HCT116 (cell line): ENCODE data around the gene EPSTI1. TPM values are rescaled to one million over a fixed set of nuclear protein-coding genes. Genes with fewer than 3 reads are reported as not detected.

Experiments used
- ATAC-seq: fragments of 200-7000 bp; cut with Tn5 transposase; 2 replicates; pipeline ENCODE4 v1.9.1; 2020; ENCODE audit warnings: mild to moderate bottlenecking, moderate library complexity
- BruUV-seq: library from RNA; stranded (reverse); fragments of 400-500 nt; replicated peaks from 2 replicates; lab custom pipeline; 2021; lab: Mats Ljungman, UMichigan
- CTCF ChIA-PET: fragments of 300-600 bp; sonication (Branson Sonifier 250); formaldehyde crosslinking; loops from one replicate; lab custom pipeline; 2021; ENCODE audit warnings: antibody characterized with exemption; lab: Charles Lee
- POLR2A ChIA-PET: fragments of 300-600, 350-600 bp; sonication (Branson Sonifier 250); formaldehyde crosslinking; loops from one replicate; lab custom pipeline; 2021; ENCODE audit warnings: antibody characterized with exemption; lab: Charles Lee
- RAD21 ChIA-PET, 2 experiments: fragments of 300-600 bp; sonication (Branson Sonifier 250); formaldehyde crosslinking; loops; one replicate each; lab custom pipeline; 2023; ENCODE audit warnings: low total read pairs in 2 of 2; ENCODE audit not compliant: uncharacterized antibody in 2 of 2, unreplicated experiment in 2 of 2, low non-redundant PET in 1 of 2; lab: Charles Lee
- DNase-seq: peaks from one replicate; pipeline ENCODE4 v3.0.0-alpha.2; 2010; ENCODE audit warnings: low read depth, low spot score
- H2AFZ ChIP-seq: fragments of 200-600 bp; shearing (Covaris generic), sonication (generic); 2 replicates; pipeline ENCODE4 v1.6.1; 2017; ENCODE audit warnings: low read depth, mixed run types, mixed read lengths, antibody characterized with exemption, low read length; ENCODE audit not compliant: poor library complexity, severe bottlenecking
- H3K27ac ChIP-seq: 2 replicates; pipeline ENCODE4 v1.5.1; 2012; ENCODE audit warnings: low read depth, low read length
- H3K27me3 ChIP-seq: fragments of 200-600 bp; sonication (generic); 2 replicates; pipeline ENCODE4 v1.6.1; 2016; ENCODE audit warnings: mixed run types, low read length, mixed read lengths; ENCODE audit not compliant: insufficient read depth
- H3K36me3 ChIP-seq, 2 experiments: fragments of 200-500 bp in 1 of 2; fragments of 200-600 bp in 1 of 2; sonication (Bioruptor generic) in 1 of 2; sonication (generic) in 1 of 2; 2 replicates each; pipeline versions ENCODE4 v1.5.1 to v1.6.1; 2014 to 2016; ENCODE audit warnings: low read length in 2 of 2, inconsistent platforms in 1 of 2, mixed read lengths in 1 of 2, mixed run types in 1 of 2; ENCODE audit not compliant: insufficient read depth in 2 of 2, control insufficient read depth in 1 of 2
- H3K4me1 ChIP-seq, 2 experiments: fragments of 200-600 bp in 1 of 2; sonication (generic) in 1 of 2; 2 replicates each; pipeline versions ENCODE4 v1.5.1 to v1.6.1; 2012 to 2017; ENCODE audit warnings: low read length in 2 of 2, inconsistent platforms in 1 of 2, mild to moderate bottlenecking in 1 of 2, mixed read lengths in 1 of 2, mixed run types in 1 of 2, moderate library complexity in 1 of 2; ENCODE audit not compliant: insufficient read depth in 2 of 2, control insufficient read depth in 1 of 2
- H3K4me2 ChIP-seq: fragments of 200-600 bp; sonication (generic); 2 replicates; pipeline ENCODE4 v1.6.1; 2017; ENCODE audit warnings: mixed run types, low read length, mixed read lengths
- H3K4me3 ChIP-seq, 2 experiments: fragments of 200-600 bp in 1 of 2; sonication (generic) in 1 of 2; replicated peaks in 1 of 2; 2 replicates each; pipeline ENCODE4 v1.5.1; 2011 to 2016; ENCODE audit warnings: low read length in 2 of 2, control low read depth in 1 of 2, low read depth in 1 of 2, mild to moderate bottlenecking in 1 of 2, mixed read lengths in 1 of 2, mixed run types in 1 of 2
- H3K79me2 ChIP-seq: fragments of 200-600 bp; sonication (generic); 2 replicates; pipeline ENCODE4 v1.6.1; 2017; ENCODE audit warnings: mild to moderate bottlenecking, mixed run types, low read length, moderate library complexity, mixed read lengths; ENCODE audit not compliant: insufficient read depth
- H3K9ac ChIP-seq: fragments of 200-600 bp; sonication (generic); 2 replicates; pipeline ENCODE4 v1.6.1; 2016; ENCODE audit warnings: low read length, mixed read lengths
- H3K9me2 ChIP-seq: fragments of 200-600 bp; sonication (generic), shearing (Covaris generic); 2 replicates; pipeline ENCODE4 v1.6.1; 2017; ENCODE audit warnings: mixed run types, mild to moderate bottlenecking, moderate library complexity; ENCODE audit not compliant: insufficient read depth
- H3K9me3 ChIP-seq, 2 experiments: fragments of 200-500 bp in 1 of 2; fragments of 200-600 bp in 1 of 2; sonication (Bioruptor generic) in 1 of 2; sonication (generic) in 1 of 2; 2 replicates each; pipeline ENCODE4 v1.6.1; 2014 to 2017; ENCODE audit warnings: low read length in 2 of 2, mixed read lengths in 2 of 2, inconsistent platforms in 1 of 2, low read depth in 1 of 2, mild to moderate bottlenecking in 1 of 2, mixed run types in 1 of 2, moderate library complexity in 1 of 2; ENCODE audit not compliant: control insufficient read depth in 1 of 2, insufficient read depth in 1 of 2
- H4K20me1 ChIP-seq: fragments of 200-600 bp; sonication (generic), shearing (Covaris generic); 2 replicates; pipeline ENCODE4 v1.6.1; 2017; ENCODE audit warnings: mixed run types, mild to moderate bottlenecking, moderate library complexity; ENCODE audit not compliant: insufficient read depth
- ATF3 ChIP-seq: IDR thresholded peaks from 2 replicates; pipeline ENCODE4 v1.6.1; 2012
- CBX3 ChIP-seq: IDR thresholded peaks from 2 replicates; pipeline ENCODE4 v1.6.1; 2012; ENCODE audit warnings: low read depth
- CEBPB ChIP-seq: IDR thresholded peaks from 2 replicates; pipeline ENCODE4 v1.6.1; 2012; ENCODE audit warnings: low read depth
- CTCF ChIP-seq, 3 experiments: fragments of 200-600 bp in 1 of 3; sonication (generic) in 1 of 3; IDR thresholded peaks in 2 of 3; conservative IDR thresholded peaks in 1 of 3; 2 replicates each; pipeline ENCODE4 v1.5.1; 2012 to 2017; ENCODE audit warnings: low read depth in 2 of 3, low read length in 2 of 3, antibody characterized with exemption in 1 of 3, borderline replicate concordance in 1 of 3, control low read depth in 1 of 3, mild to moderate bottlenecking in 1 of 3, mixed read lengths in 1 of 3, mixed run types in 1 of 3, moderate library complexity in 1 of 3; ENCODE audit not compliant: insufficient read depth in 1 of 3
- EGR1 ChIP-seq: IDR thresholded peaks from 2 replicates; pipeline ENCODE4 v1.6.1; 2012; ENCODE audit warnings: low read depth
- ELF1 ChIP-seq: IDR thresholded peaks from 2 replicates; pipeline ENCODE4 v1.6.1; 2012; ENCODE audit warnings: low read depth, borderline replicate concordance
- EZH2 ChIP-seq: fragments of 200-600 bp; sonication (generic); IDR thresholded peaks from 2 replicates; pipeline ENCODE4 v1.6.1; 2017; ENCODE audit warnings: antibody characterized with exemption, mixed run types
- EZH2phosphoT487 ChIP-seq: fragments of 200-600 bp; IDR thresholded peaks from 2 replicates; pipeline ENCODE4 v1.6.1; 2018; ENCODE audit warnings: antibody characterized with exemption, borderline replicate concordance
- FOSL1 ChIP-seq: IDR thresholded peaks from 2 replicates; pipeline ENCODE4 v1.6.1; 2012; ENCODE audit warnings: low read depth
- JUND ChIP-seq: IDR thresholded peaks from 2 replicates; pipeline ENCODE4 v1.6.1; 2012
- MAX ChIP-seq: IDR thresholded peaks from 2 replicates; pipeline ENCODE4 v1.6.1; 2012
- POLR2AphosphoS5 ChIP-seq: IDR thresholded peaks from 2 replicates; pipeline ENCODE4 v1.6.1; 2011; ENCODE audit warnings: mild to moderate bottlenecking, low read depth, low read length, moderate library complexity
- SIN3A ChIP-seq: IDR thresholded peaks from 2 replicates; pipeline ENCODE4 v1.6.1; 2012; ENCODE audit warnings: low read depth
- SP1 ChIP-seq: IDR thresholded peaks from 2 replicates; pipeline ENCODE4 v1.6.1; 2012; ENCODE audit warnings: low read depth
- SRF ChIP-seq: IDR thresholded peaks from 2 replicates; pipeline ENCODE4 v1.6.1; 2012; ENCODE audit warnings: low read depth
- TCF7L2 ChIP-seq: IDR thresholded peaks from 2 replicates; pipeline ENCODE4 v1.7.0; 2011; ENCODE audit warnings: borderline replicate concordance, inconsistent platforms; ENCODE audit not compliant: insufficient read depth, insufficient read length; ENCODE audit errors: extremely low read depth
- YY1 ChIP-seq: IDR thresholded peaks from 2 replicates; pipeline ENCODE4 v1.6.1; 2011; ENCODE audit warnings: low read length, low read depth, moderate library complexity, mild to moderate bottlenecking; ENCODE audit not compliant: insufficient replicate concordance; ENCODE audit errors: extremely low read depth
- ZFX ChIP-seq: fragments of 450-650 bp; IDR thresholded peaks from 2 replicates; pipeline ENCODE4 v1.6.1; 2017
- ZNF274 ChIP-seq: fragments of 200-500 bp; sonication (Bioruptor generic); IDR thresholded peaks from 2 replicates; pipeline ENCODE4 v1.6.1; 2014; ENCODE audit warnings: mild to moderate bottlenecking, low read depth, low read length, inconsistent platforms
- intact Hi-C: fragments of 100-400 bp; cut with micrococcal nuclease; formaldehyde crosslinking; loops from 2 replicates; pipeline ENCODE4 v1.10.0; 2022
- total RNA-seq: library from RNA; stranded (reverse); gene quantifications from one replicate; pipeline ENCODE4 v1.2.1, GENCODE V29; 2021; ENCODE audit not compliant: unreplicated experiment
- TF ChIP-seq, protein P1 (sequence below): IDR thresholded peaks from 2 replicates; pipeline ENCODE4 v1.6.1; 2011; ENCODE audit warnings: mild to moderate bottlenecking, low read length, moderate library complexity; ENCODE audit not compliant: insufficient replicate concordance; ENCODE audit errors: extremely low read depth

Gene EPSTI1
- total RNA-seq, 1 experiment from 2014 or later: 0.69 TPM

- ATAC-seq (no peak), DNase-seq (no peak)
- TF ChIP-seq SIN3A (no peak), POLR2AphosphoS5 (no peak), EZH2phosphoT487 (no peak), EGR1 (no peak)
- TF ChIP-seq, protein P1, sequence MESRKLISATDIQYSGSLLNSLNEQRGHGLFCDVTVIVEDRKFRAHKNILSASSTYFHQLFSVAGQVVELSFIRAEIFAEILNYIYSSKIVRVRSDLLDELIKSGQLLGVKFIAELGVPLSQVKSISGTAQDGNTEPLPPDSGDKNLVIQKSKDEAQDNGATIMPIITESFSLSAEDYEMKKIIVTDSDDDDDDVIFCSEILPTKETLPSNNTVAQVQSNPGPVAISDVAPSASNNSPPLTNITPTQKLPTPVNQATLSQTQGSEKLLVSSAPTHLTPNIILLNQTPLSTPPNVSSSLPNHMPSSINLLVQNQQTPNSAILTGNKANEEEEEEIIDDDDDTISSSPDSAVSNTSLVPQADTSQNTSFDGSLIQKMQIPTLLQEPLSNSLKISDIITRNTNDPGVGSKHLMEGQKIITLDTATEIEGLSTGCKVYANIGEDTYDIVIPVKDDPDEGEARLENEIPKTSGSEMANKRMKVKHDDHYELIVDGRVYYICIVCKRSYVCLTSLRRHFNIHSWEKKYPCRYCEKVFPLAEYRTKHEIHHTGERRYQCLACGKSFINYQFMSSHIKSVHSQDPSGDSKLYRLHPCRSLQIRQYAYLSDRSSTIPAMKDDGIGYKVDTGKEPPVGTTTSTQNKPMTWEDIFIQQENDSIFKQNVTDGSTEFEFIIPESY: no peak
- Histone ChIP-seq H3K4me1 (no peaks in the 10 kb centered on the region), H3K27ac (no peak overlapping the region), H4K20me1 (no peaks in the 10 kb centered on the region), H3K4me3 (no peak overlapping the region), H3K9me2 (no peaks in the 10 kb centered on the region), H3K79me2 (no peaks in the 10 kb centered on the region), H3K27me3 (no peaks in the 10 kb centered on the region), H2AFZ (no peak overlapping the region), H3K4me2 (no peak overlapping the region), H3K9ac (no peak overlapping the region), H3K36me3 (no peaks in the 10 kb centered on the region), H3K9me3 (no peaks in the 10 kb centered on the region)
- intact Hi-C loops: no loop called here
- ChIA-PET RAD21 (no interaction called here), CTCF (no interaction called here), POLR2A (no interaction called here)
- no TSS peak for BruUV-seq
Observed at GRCh38 chr13:43003729-43004128, 11.7 kb upstream of the EPSTI1 start.

DNA sequence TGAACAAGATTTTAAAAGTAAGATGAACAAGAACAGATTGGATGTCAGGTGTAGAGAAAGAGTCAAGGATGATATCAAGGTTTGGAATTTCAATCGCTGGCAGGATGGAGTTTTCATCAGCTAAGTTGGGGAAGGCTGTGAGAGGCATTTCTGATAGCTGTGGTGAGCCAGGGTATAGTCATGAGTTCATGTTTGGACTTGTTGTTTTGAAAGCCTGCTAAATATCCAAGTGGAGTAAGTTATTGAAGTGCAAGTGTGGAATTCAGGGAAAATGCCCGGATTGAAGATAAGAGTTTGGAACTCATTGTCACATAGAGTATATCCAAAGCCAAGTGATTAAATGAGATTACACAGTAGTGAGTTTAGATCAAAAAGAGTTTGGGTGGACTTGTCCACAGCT is 11.0 kb upstream of the EPSTI1 start:
- Histone ChIP-seq H3K9ac (no peak overlapping the region), H3K36me3 (no peaks in the 10 kb centered on the region), H3K4me3 (no peak overlapping the region), H3K4me1 (no peaks in the 10 kb centered on the region), H3K27ac (no peak overlapping the region), H3K9me3 (no peaks in the 10 kb centered on the region), H3K9me2 (no peaks in the 10 kb centered on the region), H3K27me3 (no peaks in the 10 kb centered on the region), H2AFZ (no peak overlapping the region), H4K20me1 (no peaks in the 10 kb centered on the region), H3K79me2 (no peaks in the 10 kb centered on the region), H3K4me2 (no peak overlapping the region)
- intact Hi-C loops: no loop called here
- ChIA-PET RAD21 (no interaction called here), POLR2A (no interaction called here), CTCF (no interaction called here)
- no peak for DNase-seq
- no TSS peak for BruUV-seq
- no peak for ATAC-seq
- TF ChIP-seq YY1: no peak
- TF ChIP-seq ZNF274: no peak
- TF ChIP-seq ATF3: no peak
- no peak for TF ChIP-seq ELF1
- no peak for TF ChIP-seq JUND
- no peak for TF ChIP-seq SP1
- no peak for TF ChIP-seq EZH2
- no peak for TF ChIP-seq TCF7L2
- no peak for TF ChIP-seq CEBPB
- no peak for TF ChIP-seq CTCF (IDR thresholded peaks at IDR 0.05 in 2 of 3, conservative IDR thresholded peaks at IDR 0.05 in 1 of 3; ENCODE audit: borderline replicate concordance in 1 of 3, insufficient read depth in 1 of 3, low read depth in 2 of 3, low read length in 2 of 3)
- TF ChIP-seq POLR2AphosphoS5: no peak
- TF ChIP-seq CBX3: no peak
- no peak for TF ChIP-seq FOSL1
- no peak for TF ChIP-seq MAX
- no peak for TF ChIP-seq ZFX
- no peak for TF ChIP-seq SRF
